Suppressor macrophage treated with lipopolysaccharide for 1 hour (primary cell): ENCODE data around the gene HJURP.

Experiments used
- DNase-seq, 3 donors: peaks; one replicate each; pipeline ENCODE4 v3.0.0-alpha.2; 2020 to 2022

HJURP gene

GRCh38 chr2:233854241-233854981, at the start of gene HJURP:
Gene HJURP (minus strand): TSS chr2:233854535. CDS start chr2:233854500, 35 bp downstream.
- DNase-seq, result peak; percentile 95 to 96 (median 95)

- DNase-seq, result no peak
These were observed 47.5 kb upstream of the HJURP start for GRCh38 chr2:233901884-233902283.

GRCh38 chr2:233901367-233901766, 47.0 kb upstream of the HJURP start:
- DNase-seq, result no peak

- DNase-seq, result peak; percentile 13 to 43 (median 22)
These were observed 41.9 kb upstream of the HJURP start for GRCh38 chr2:233896253-233896652.

GRCh38 chr2:233892793-233893192, 38.5 kb upstream of the HJURP start:
- no peak for DNase-seq

GRCh38 chr2:233882353-233882752, 28.0 kb upstream of the HJURP start:
- DNase-seq, result no peak

- peak; percentile 14 to 54 (median 34) for DNase-seq
These were observed 17.8 kb upstream of the HJURP start for GRCh38 chr2:233872125-233872524.

GRCh38 chr2:233871432-233871831, 17.1 kb upstream of the HJURP start:
- no peak for DNase-seq

- DNase-seq, result peak; percentile 64 to 86 (median 78)
These were observed 13.7 kb upstream of the HJURP start, which contains the start of gene MSL3B for GRCh38 chr2:233867993-233868532. Gene MSL3B (minus strand): TSS chr2:233868386.

- no peak for DNase-seq
These were observed 12.1 kb upstream of the HJURP start for GRCh38 chr2:233866479-233866878.

- DNase-seq, result no peak
These were observed 11.5 kb upstream of the HJURP start for GRCh38 chr2:233865838-233866237.

- DNase-seq, result no peak
These were observed 8.0 kb upstream of the HJURP start for GRCh38 chr2:233862261-233862768.

GRCh38 chr2:233858331-233858730, 4.0 kb upstream of the HJURP start:
- DNase-seq, result no peak

GRCh38 chr2:233857511-233858141, 3.3 kb upstream of the HJURP start:
- DNase-seq, result peak; percentile 57 to 81 (median 68)

GRCh38 chr2:233856184-233856583, 1.8 kb upstream of the HJURP start:
- no peak for DNase-seq

- DNase-seq, result no peak
These were observed 1.0 kb upstream of the HJURP start for GRCh38 chr2:233855345-233855744.

GRCh38 chr2:233853883-233854240, 473 bp downstream of the HJURP start:
- DNase-seq, result no peak

GRCh38 chr2:233853353-233853752, 982 bp downstream of the HJURP start:
- no peak for DNase-seq

- DNase-seq, result peak; percentile 33 to 51 (median 40)
These were observed 2.3 kb downstream of the HJURP start for GRCh38 chr2:233852056-233852455.

- no peak for DNase-seq
These were observed 3.2 kb downstream of the HJURP start for GRCh38 chr2:233851169-233851568.

GRCh38 chr2:233850745-233851144, 3.6 kb downstream of the HJURP start:
- no peak for DNase-seq

- no peak for DNase-seq
These were observed 4.6 kb downstream of the HJURP start for GRCh38 chr2:233849607-233850271.

- no peak for DNase-seq
These were observed 6.1 kb downstream of the HJURP start for GRCh38 chr2:233848276-233848675.
